ENCODE results near the gene IMPDH1.
A peak's percentile ranks its signal among the peaks of the same experiment; 100 is the strongest.

Gene IMPDH1

GRCh38 chr7:128415217-128415785 is 5.5 kb upstream of the IMPDH1 start:
- H3K9me3 ChIP-seq (ENCODE audit: insufficient read depth, low read depth, low read length) = no peaks in the 10 kb centered on the region
- H3K27me3 ChIP-seq (ENCODE audit: insufficient read depth, low read length) = peaks cover 57% of the 10 kb centered on the region
- no peak overlapping the region for H3K4me3 ChIP-seq (ENCODE audit: low read length)
- WGBS = 85% methylated on average over 4 of the region's 4 CpGs
- no peak overlapping the region for H3K9ac ChIP-seq (ENCODE audit: low read depth, low read length)
- H3K4me1 ChIP-seq (ENCODE audit: insufficient read depth, low read length) = peaks cover 4% of the 10 kb centered on the region; the same call in 1 of the 2 replicates
- H3K27ac ChIP-seq (ENCODE audit: low read depth, low read length) = no peak overlapping the region
- H3K36me3 ChIP-seq (ENCODE audit: insufficient read depth, low read length) = no peaks in the 10 kb centered on the region

GRCh38 chr7:128410451-128410753 is 620 bp upstream of the IMPDH1 start:
- H3K9ac ChIP-seq (ENCODE audit: low read depth, low read length) = peak overlapping the region; percentile 49; the same call in 1 of the 2 replicates
- peaks cover 84% of the 10 kb centered on the region for H3K27me3 ChIP-seq (ENCODE audit: insufficient read depth, low read length)
- no peaks in the 10 kb centered on the region for H3K9me3 ChIP-seq (ENCODE audit: insufficient read depth, low read depth, low read length)
- H3K4me1 ChIP-seq (ENCODE audit: insufficient read depth, low read length) = peaks cover 24% of the 10 kb centered on the region; the same call in 1 of the 2 replicates
- no peaks in the 10 kb centered on the region for H3K36me3 ChIP-seq (ENCODE audit: insufficient read depth, low read length)
- WGBS = 20% methylated on average over 6 of the region's 6 CpGs
- peak overlapping the region; percentile 73 for H3K4me3 ChIP-seq (ENCODE audit: low read length)
- no peak overlapping the region for H3K27ac ChIP-seq (ENCODE audit: low read depth, low read length)

- H3K4me1 ChIP-seq (ENCODE audit: insufficient read depth, low read length) = peaks cover 36% of the 10 kb centered on the region; the same call in 1 of the 2 replicates
- 10% methylated on average over 22 of the region's 25 CpGs for WGBS
- no peaks in the 10 kb centered on the region for H3K36me3 ChIP-seq (ENCODE audit: insufficient read depth, low read length)
- no peak overlapping the region for H3K27ac ChIP-seq (ENCODE audit: low read depth, low read length)
- H3K4me3 ChIP-seq (ENCODE audit: low read length) = peak overlapping the region; percentile 73
- no peaks in the 10 kb centered on the region for H3K9me3 ChIP-seq (ENCODE audit: insufficient read depth, low read depth, low read length)
- no peak overlapping the region; the same call in 1 of the 2 replicates for H3K9ac ChIP-seq (ENCODE audit: low read depth, low read length)
- H3K27me3 ChIP-seq (ENCODE audit: insufficient read depth, low read length) = peaks cover 92% of the 10 kb centered on the region
Measured at GRCh38 chr7:128408709-128409595, 830 bp downstream of the IMPDH1 start.

GRCh38 chr7:128407751-128408708 is 1.8 kb downstream of the IMPDH1 start:
- no peak overlapping the region for H3K4me3 ChIP-seq (ENCODE audit: low read length)
- 52% methylated on average over 11 of the region's 11 CpGs for WGBS
- H3K4me1 ChIP-seq (ENCODE audit: insufficient read depth, low read length) = peaks cover 38% of the 10 kb centered on the region; the same call in 1 of the 2 replicates
- no peaks in the 10 kb centered on the region for H3K9me3 ChIP-seq (ENCODE audit: insufficient read depth, low read depth, low read length)
- no peak overlapping the region for H3K27ac ChIP-seq (ENCODE audit: low read depth, low read length)
- H3K9ac ChIP-seq (ENCODE audit: low read depth, low read length) = no peak overlapping the region
- no peaks in the 10 kb centered on the region for H3K36me3 ChIP-seq (ENCODE audit: insufficient read depth, low read length)
- H3K27me3 ChIP-seq (ENCODE audit: insufficient read depth, low read length) = peaks cover 88% of the 10 kb centered on the region

GRCh38 chr7:128407233-128407589 is 2.6 kb downstream of the IMPDH1 start:
- WGBS = 79% methylated on average over 7 of the region's 7 CpGs
- H3K9ac ChIP-seq (ENCODE audit: low read depth, low read length) = no peak overlapping the region

GRCh38 chr7:128406314-128407232 is 3.2 kb downstream of the IMPDH1 start:
- WGBS = 34% methylated on average over 16 of the region's 17 CpGs
- Histone ChIP-seq H3K9me3 (ENCODE audit: insufficient read depth, low read depth, low read length) (no peaks in the 10 kb centered on the region), H3K27me3 (ENCODE audit: insufficient read depth, low read length) (peaks cover 77% of the 10 kb centered on the region), H3K36me3 (ENCODE audit: insufficient read depth, low read length) (no peaks in the 10 kb centered on the region), H3K9ac (ENCODE audit: low read depth, low read length) (no peak overlapping the region), H3K4me1 (ENCODE audit: insufficient read depth, low read length) (peaks cover 38% of the 10 kb centered on the region; the same call in 1 of the 2 replicates), H3K27ac (ENCODE audit: low read depth, low read length) (no peak overlapping the region), H3K4me3 (ENCODE audit: low read length) (peak overlapping the region; percentile 29; the same call in 1 of the 2 replicates)

More at GRCh38 chr7:128407233-128407589, 2.6 kb downstream of the IMPDH1 start:
- Histone ChIP-seq H3K4me3 (ENCODE audit: low read length) (no peak overlapping the region), H3K9me3 (ENCODE audit: insufficient read depth, low read depth, low read length) (no peaks in the 10 kb centered on the region), H3K36me3 (ENCODE audit: insufficient read depth, low read length) (no peaks in the 10 kb centered on the region), H3K27ac (ENCODE audit: low read depth, low read length) (no peak overlapping the region), H3K4me1 (ENCODE audit: insufficient read depth, low read length) (peaks cover 38% of the 10 kb centered on the region; the same call in 1 of the 2 replicates), H3K27me3 (ENCODE audit: insufficient read depth, low read length) (peaks cover 83% of the 10 kb centered on the region)

GRCh38 chr7:128405471-128406313 is 4.1 kb downstream of the IMPDH1 start:
- peaks cover 38% of the 10 kb centered on the region; the same call in 1 of the 2 replicates for H3K4me1 ChIP-seq (ENCODE audit: insufficient read depth, low read length)
- peak overlapping the region; percentile 73 for H3K9ac ChIP-seq (ENCODE audit: low read depth, low read length)
- peak overlapping the region; percentile 67 for H3K4me3 ChIP-seq (ENCODE audit: low read length)
- under 1% methylated on average over 96 of the region's 107 CpGs for WGBS
- H3K36me3 ChIP-seq (ENCODE audit: insufficient read depth, low read length) = no peaks in the 10 kb centered on the region
- no peak overlapping the region for H3K27ac ChIP-seq (ENCODE audit: low read depth, low read length)
- no peaks in the 10 kb centered on the region for H3K9me3 ChIP-seq (ENCODE audit: insufficient read depth, low read depth, low read length)
- H3K27me3 ChIP-seq (ENCODE audit: insufficient read depth, low read length) = peaks cover 68% of the 10 kb centered on the region

GRCh38 chr7:128404886-128405470 is 4.8 kb downstream of the IMPDH1 start:
- Histone ChIP-seq H3K27ac (ENCODE audit: low read depth, low read length) (no peak overlapping the region), H3K4me3 (ENCODE audit: low read length) (peak overlapping the region; percentile 67), H3K27me3 (ENCODE audit: insufficient read depth, low read length) (peaks cover 61% of the 10 kb centered on the region), H3K9me3 (ENCODE audit: insufficient read depth, low read depth, low read length) (no peaks in the 10 kb centered on the region), H3K9ac (ENCODE audit: low read depth, low read length) (peak overlapping the region; percentile 73), H3K4me1 (ENCODE audit: insufficient read depth, low read length) (peaks cover 33% of the 10 kb centered on the region; the same call in 1 of the 2 replicates), H3K36me3 (ENCODE audit: insufficient read depth, low read length) (0 out of 2 replicates have a peak, but pooled peaks cover under 1% of the 10 kb centered on the region)
- 38% methylated on average over 11 of the region's 13 CpGs for WGBS

- Histone ChIP-seq H3K27me3 (ENCODE audit: insufficient read depth, low read length) (peaks cover 55% of the 10 kb centered on the region), H3K9me3 (ENCODE audit: insufficient read depth, low read depth, low read length) (no peaks in the 10 kb centered on the region), H3K9ac (ENCODE audit: low read depth, low read length) (no peak overlapping the region), H3K27ac (ENCODE audit: low read depth, low read length) (no peak overlapping the region), H3K4me1 (ENCODE audit: insufficient read depth, low read length) (peaks cover 33% of the 10 kb centered on the region; the same call in 1 of the 2 replicates), H3K36me3 (ENCODE audit: insufficient read depth, low read length) (peaks cover 5% of the 10 kb centered on the region; the same call in 1 of the 2 replicates), H3K4me3 (ENCODE audit: low read length) (no peak overlapping the region)
- 63% methylated on average over 9 of the region's 9 CpGs for WGBS
Measured at GRCh38 chr7:128404143-128404681, 5.6 kb downstream of the IMPDH1 start.
